Neuronal stem cell (in vitro differentiated cells): Measurements from ENCODE around the gene NPHP4.

Experiments used
- DNase-seq: peaks from one replicate; pipeline ENCODE4 v3.0.0-alpha.2; 2013; ENCODE audit warnings: low spot score
- H2AFZ ChIP-seq: one replicate; pipeline ENCODE4 v1.6.1; 2013; ENCODE audit warnings: mild to moderate bottlenecking, low read length, inconsistent platforms
- H2AK5ac ChIP-seq: 2 replicates; pipeline ENCODE4 v1.6.1; 2013; ENCODE audit warnings: low read depth, mild to moderate bottlenecking, inconsistent platforms, low read length, moderate library complexity, mixed read lengths
- H2BK120ac ChIP-seq: 2 replicates; pipeline ENCODE4 v1.6.1; 2013; ENCODE audit warnings: low read depth, mild to moderate bottlenecking, inconsistent platforms, low read length, moderate library complexity, mixed read lengths
- H2BK12ac ChIP-seq: one replicate; pipeline ENCODE4 v1.6.1; 2013; ENCODE audit warnings: low read length, inconsistent platforms
- H2BK15ac ChIP-seq: 2 replicates; pipeline ENCODE4 v1.6.1; 2013; ENCODE audit warnings: mild to moderate bottlenecking, low read length, inconsistent platforms, mixed read lengths
- H2BK5ac ChIP-seq: one replicate; pipeline ENCODE4 v1.6.1; 2013; ENCODE audit warnings: inconsistent platforms, mild to moderate bottlenecking, low read length, moderate library complexity
- H3K14ac ChIP-seq: one replicate; pipeline ENCODE4 v1.6.1; 2013; ENCODE audit warnings: low read length, inconsistent platforms
- H3K18ac ChIP-seq: 2 replicates; pipeline ENCODE4 v1.6.1; 2013; ENCODE audit warnings: low read length, inconsistent platforms
- H3K23ac ChIP-seq: 2 replicates; pipeline ENCODE4 v1.6.1; 2013; ENCODE audit warnings: low read depth, mild to moderate bottlenecking, mixed read lengths, low read length, inconsistent platforms; ENCODE audit not compliant: poor library complexity
- H3K27ac ChIP-seq: replicated peaks from 3 replicates; pipeline ENCODE4 v1.5.1; 2013; ENCODE audit warnings: low read length, inconsistent platforms
- H3K27me3 ChIP-seq, 3 experiments: 2 replicates each; pipeline ENCODE4 v1.6.1; 2013; ENCODE audit warnings: low read length in 3 of 3, mild to moderate bottlenecking in 2 of 3, inconsistent platforms in 1 of 3, low read depth in 1 of 3, mixed read lengths in 1 of 3, moderate library complexity in 1 of 3; ENCODE audit not compliant: control insufficient read depth in 3 of 3, insufficient read depth in 3 of 3
- H3K36me3 ChIP-seq, 2 donors: replicated peaks in 1 of 2; 2 replicates each; pipeline ENCODE4 v1.6.1; 2013; ENCODE audit warnings: low read length in 2 of 2; ENCODE audit not compliant: control insufficient read depth in 2 of 2, insufficient read depth in 2 of 2
- H3K4ac ChIP-seq: 2 replicates; pipeline ENCODE4 v1.6.1; 2013; ENCODE audit warnings: inconsistent platforms, mild to moderate bottlenecking, low read length, moderate library complexity
- H3K4me1 ChIP-seq, 2 donors: 1 replicate in 1 of 2; 2 replicates in 1 of 2; pipeline ENCODE4 v1.6.1; 2013; ENCODE audit warnings: low read length in 2 of 2, low read depth in 1 of 2; ENCODE audit not compliant: control insufficient read depth in 2 of 2, insufficient read depth in 1 of 2
- H3K4me2 ChIP-seq: one replicate; pipeline ENCODE4 v1.6.1; 2013; ENCODE audit warnings: mild to moderate bottlenecking, low read length, inconsistent platforms; ENCODE audit not compliant: insufficient read depth, poor library complexity, severe bottlenecking
- H3K4me3 ChIP-seq, 2 donors: 2 replicates each; pipeline ENCODE4 v1.5.1; 2013; ENCODE audit warnings: low read length in 2 of 2, mild to moderate bottlenecking in 2 of 2, inconsistent platforms in 1 of 2, moderate library complexity in 1 of 2
- H3K79me1 ChIP-seq: one replicate; pipeline ENCODE4 v1.6.1; 2013; ENCODE audit warnings: low read depth, mild to moderate bottlenecking, inconsistent platforms, low read length, moderate library complexity
- H3K9ac ChIP-seq: one replicate; pipeline ENCODE4 v1.6.1; 2013; ENCODE audit warnings: mild to moderate bottlenecking, low read depth, low read length, inconsistent platforms; ENCODE audit not compliant: poor library complexity
- H3K9me3 ChIP-seq, 2 donors: replicated peaks in 1 of 2; 2 replicates each; pipeline versions ENCODE3 to v1.6.1; 2013; ENCODE audit warnings: low read length in 2 of 2, mild to moderate bottlenecking in 2 of 2, inconsistent platforms in 1 of 2, low read depth in 1 of 2, mixed read lengths in 1 of 2, moderate library complexity in 1 of 2; ENCODE audit not compliant: control insufficient read depth in 2 of 2, insufficient read depth in 1 of 2
- H4K8ac ChIP-seq: one replicate; pipeline ENCODE4 v1.6.1; 2013; ENCODE audit warnings: low read depth, mild to moderate bottlenecking, inconsistent platforms, low read length, moderate library complexity
- H4K91ac ChIP-seq: one replicate; pipeline ENCODE4 v1.6.1; 2013; ENCODE audit warnings: low read length, low read depth, mild to moderate bottlenecking, inconsistent platforms; ENCODE audit not compliant: poor library complexity
- WGBS, 2 donors: extraction: QIAGEN DNeasy Blood & Tissue Kit; methylation state at CpG; one replicate each; pipeline ENCODE4 v1.1.7; 2013; ENCODE audit warnings: missing lambda C conversion rate in 2 of 2, mixed read lengths in 1 of 2; ENCODE audit not compliant: insufficient read length in 2 of 2, insufficient replicate concordance in 1 of 2; ENCODE audit errors: extremely low coverage in 2 of 2; 5-methylcytosine and 5-hydroxymethylcytosine counted together

The NPHP4 gene

DNA sequence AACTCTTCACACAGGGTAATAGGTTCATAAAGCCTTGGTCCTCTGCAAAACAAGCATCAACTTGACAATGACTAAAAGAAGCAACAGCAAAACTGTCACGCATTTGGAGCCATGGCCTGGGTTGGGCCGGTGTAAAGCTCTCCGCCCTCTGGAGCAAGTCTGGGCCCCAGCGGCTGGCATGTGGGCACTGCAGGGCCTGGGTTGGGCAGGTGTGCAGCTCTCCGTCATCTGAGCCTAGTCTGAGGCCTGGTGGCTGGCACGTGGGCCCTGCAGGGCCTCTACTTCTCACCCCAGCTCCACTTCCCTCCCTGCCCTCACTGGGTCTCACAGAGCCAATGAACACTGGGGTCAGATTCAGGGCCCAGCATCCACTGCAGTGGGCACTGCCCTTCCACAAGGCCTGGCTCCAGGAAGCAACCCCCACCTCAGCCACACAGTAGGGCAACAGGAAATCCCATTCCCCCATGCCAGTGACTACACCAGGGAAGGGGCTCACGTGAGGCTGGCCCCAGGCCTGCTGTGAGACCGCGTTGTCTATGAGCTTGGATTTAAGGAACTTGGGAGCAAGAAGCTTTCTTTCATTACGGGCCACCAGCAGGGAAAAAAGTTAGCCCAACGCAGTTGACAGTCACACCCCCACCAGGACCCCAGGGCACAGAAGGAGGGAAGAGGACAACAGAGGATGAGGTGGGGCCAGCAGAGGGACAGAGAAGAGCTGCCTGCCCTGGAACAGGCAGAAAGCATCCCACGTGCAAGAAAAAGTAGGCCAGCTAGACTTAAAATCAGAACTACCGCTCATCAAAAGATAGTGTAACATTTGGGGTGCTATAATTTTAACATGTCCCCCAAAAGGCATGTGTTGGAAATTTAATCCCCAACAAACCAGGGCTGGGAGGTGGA, 52.7 kb downstream of the NPHP4 start:
- H3K27me3 ChIP-seq: no peaks in the 10 kb centered on the region
- no peak overlapping the region for H4K8ac ChIP-seq
- no peak overlapping the region for H2BK5ac ChIP-seq
- H3K9ac ChIP-seq: no peak overlapping the region
- H3K4me1 ChIP-seq: peaks cover 0 to 4% of the 10 kb centered on the region in 2 donors
- no peak overlapping the region for H3K4ac ChIP-seq
- peaks cover 4 to 16% of the 10 kb centered on the region in 2 donors for H3K9me3 ChIP-seq
- H2AFZ ChIP-seq: no peak overlapping the region
- H3K18ac ChIP-seq: peak overlapping the region; percentile 32
- no peak overlapping the region for H4K91ac ChIP-seq
- H2AK5ac ChIP-seq: no peak overlapping the region
- no peak overlapping the region for H2BK12ac ChIP-seq
- no peak for DNase-seq
- H2BK15ac ChIP-seq: no peak overlapping the region
- H3K27ac ChIP-seq: no peak overlapping the region
- H2BK120ac ChIP-seq: no peak overlapping the region
- H3K4me3 ChIP-seq: peak overlapping the region in 1 of 2 donors; percentile 1
- no peaks in the 10 kb centered on the region for H3K79me1 ChIP-seq
- no peak overlapping the region for H3K23ac ChIP-seq
- peak overlapping the region; percentile 77 for H3K14ac ChIP-seq
- H3K4me2 ChIP-seq: no peak overlapping the region
- no CpG with 5 or more reads among the region's 13 CpGs for WGBS, 2 donors
- peaks cover 14 to 27% of the 10 kb centered on the region in 2 donors for H3K36me3 ChIP-seq

DNA sequence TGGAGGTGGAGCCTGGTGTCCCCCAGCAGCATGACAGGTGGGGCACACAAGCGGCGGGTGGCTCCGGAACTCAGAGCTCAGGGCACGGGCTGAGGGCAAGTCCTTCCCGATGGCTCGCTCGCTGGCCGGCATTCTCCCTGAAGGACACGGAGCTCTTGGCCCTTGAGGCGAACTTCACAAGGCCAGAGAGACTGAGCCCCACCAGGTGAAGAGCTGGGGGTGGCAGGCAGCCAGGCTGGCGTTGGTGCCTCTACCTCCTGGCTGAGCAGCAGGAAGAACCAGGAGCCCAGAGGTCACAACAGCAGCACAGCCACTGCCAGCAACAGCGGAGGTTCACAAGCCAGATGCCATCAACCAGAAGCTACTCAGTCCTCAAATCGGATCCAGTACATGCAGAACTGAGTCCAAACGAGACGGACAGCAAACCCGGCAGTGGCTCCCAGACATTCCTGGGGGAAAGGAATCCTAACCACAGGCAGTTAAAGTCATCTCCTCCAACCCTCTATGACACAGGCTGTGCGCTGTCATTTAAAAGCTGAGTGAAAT, 54.1 kb downstream of the NPHP4 start:
- Histone ChIP-seq H3K36me3 (peaks cover 20 to 24% of the 10 kb centered on the region in 2 donors), H3K23ac (no peak overlapping the region), H2AK5ac (no peak overlapping the region), H3K27me3 (no peaks in the 10 kb centered on the region), H3K79me1 (no peaks in the 10 kb centered on the region), H4K91ac (no peak overlapping the region), H2BK12ac (no peak overlapping the region), H3K9me3 (peaks cover 4 to 16% of the 10 kb centered on the region in 2 donors), H3K4me1 (peaks cover 0 to 10% of the 10 kb centered on the region in 2 donors), H2BK15ac (no peak overlapping the region), H3K14ac (no peak overlapping the region), H3K9ac (peak overlapping the region; percentile 51), H3K27ac (no peak overlapping the region), H2AFZ (no peak overlapping the region), H2BK5ac (peak overlapping the region; percentile 67), H3K4me2 (no peak overlapping the region), H3K4me3 (no peak overlapping the region), H3K4ac (no peak overlapping the region), H3K18ac (no peak overlapping the region), H2BK120ac (no peak overlapping the region), H4K8ac (no peak overlapping the region)
- WGBS, 2 donors: no CpG with 5 or more reads among the region's 17 CpGs
- DNase-seq: no peak

DNA sequence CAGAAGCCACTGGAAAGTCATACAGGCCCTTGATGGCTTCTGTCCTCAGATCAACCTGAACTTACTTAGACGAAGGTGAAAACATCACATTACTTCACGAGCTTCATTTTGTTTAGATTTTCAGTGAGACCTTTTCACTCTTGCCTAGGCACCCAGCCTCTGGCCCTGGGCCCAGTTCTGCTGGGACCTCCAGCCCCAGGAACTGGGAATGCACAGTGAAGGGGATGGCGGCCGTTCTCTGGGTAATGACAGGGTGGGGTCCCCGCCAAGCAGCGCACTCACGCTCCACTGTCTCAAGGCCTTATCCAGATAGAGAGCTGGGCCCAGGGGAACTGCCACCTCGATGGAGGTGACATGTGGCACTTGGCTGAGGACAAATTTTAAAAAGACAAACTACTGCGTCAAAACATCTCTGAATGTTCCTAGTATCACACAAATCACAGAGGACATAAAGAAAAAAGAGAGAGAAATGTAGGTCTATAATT, 54.8 kb downstream of the NPHP4 start:
- no peak overlapping the region for H2AFZ ChIP-seq
- no peak overlapping the region for H2BK120ac ChIP-seq
- peaks cover 4 to 16% of the 10 kb centered on the region in 2 donors for H3K9me3 ChIP-seq
- no peak overlapping the region for H2BK15ac ChIP-seq
- H3K36me3 ChIP-seq: peaks cover 22 to 25% of the 10 kb centered on the region in 2 donors
- no peak overlapping the region for H4K91ac ChIP-seq
- no peak overlapping the region for H2BK12ac ChIP-seq
- no peaks in the 10 kb centered on the region for H3K27me3 ChIP-seq
- no CpG with 5 or more reads among the region's 9 CpGs for WGBS, 2 donors
- H2AK5ac ChIP-seq: no peak overlapping the region
- no peak overlapping the region for H3K23ac ChIP-seq
- H3K18ac ChIP-seq: no peak overlapping the region
- no peak overlapping the region for H3K4me3 ChIP-seq
- DNase-seq: no peak
- H3K4me1 ChIP-seq: peaks cover 0 to 10% of the 10 kb centered on the region in 2 donors
- H3K4me2 ChIP-seq: no peak overlapping the region
- no peak overlapping the region for H3K4ac ChIP-seq
- H4K8ac ChIP-seq: no peak overlapping the region
- H3K9ac ChIP-seq: no peak overlapping the region
- no peaks in the 10 kb centered on the region for H3K79me1 ChIP-seq
- no peak overlapping the region for H3K27ac ChIP-seq
- H3K14ac ChIP-seq: no peak overlapping the region
- no peak overlapping the region for H2BK5ac ChIP-seq
